ENCODE measurements around the gene AFF3.

The AFF3 gene

GRCh38 chr2:99883358-99883757 lies 259.0 kb downstream of the AFF3 start:
- DNase-seq (ENCODE audit: low read depth): no peak

GRCh38 chr2:99881901-99882591 lies 260.3 kb downstream of the AFF3 start:
- DNase-seq (ENCODE audit: low read depth): no peak

GRCh38 chr2:99880964-99881294 lies 261.5 kb downstream of the AFF3 start:
- DNase-seq (ENCODE audit: low read depth): no peak

- DNase-seq (ENCODE audit: low read depth): no peak
These were observed 262.0 kb downstream of the AFF3 start for GRCh38 chr2:99880148-99880963.

GRCh38 chr2:99879481-99879880 lies 262.9 kb downstream of the AFF3 start:
- no peak for DNase-seq (ENCODE audit: low read depth)

- no peak for DNase-seq (ENCODE audit: low read depth)
These were observed 263.6 kb downstream of the AFF3 start for GRCh38 chr2:99878581-99879350.

- no peak for DNase-seq (ENCODE audit: low read depth)
These were observed 264.4 kb downstream of the AFF3 start for GRCh38 chr2:99877963-99878362.

GRCh38 chr2:99876956-99877355 lies 265.4 kb downstream of the AFF3 start:
- DNase-seq (ENCODE audit: low read depth): no peak

- DNase-seq (ENCODE audit: low read depth): no peak
These were observed 266.7 kb downstream of the AFF3 start for GRCh38 chr2:99875627-99876201.

- DNase-seq (ENCODE audit: low read depth): no peak
These were observed 274.1 kb downstream of the AFF3 start for GRCh38 chr2:99868260-99868659.

GRCh38 chr2:99867770-99868169 lies 274.6 kb downstream of the AFF3 start:
- DNase-seq (ENCODE audit: low read depth): no peak

GRCh38 chr2:99865818-99866676 lies 276.3 kb downstream of the AFF3 start:
- DNase-seq (ENCODE audit: low read depth): no peak

GRCh38 chr2:99864561-99865553 lies 277.5 kb downstream of the AFF3 start:
- no peak for DNase-seq (ENCODE audit: low read depth)

- DNase-seq (ENCODE audit: low read depth): no peak
These were observed 278.5 kb downstream of the AFF3 start for GRCh38 chr2:99863903-99864270.

GRCh38 chr2:99863236-99863902 lies 279.0 kb downstream of the AFF3 start:
- DNase-seq (ENCODE audit: low read depth): no peak

- DNase-seq (ENCODE audit: low read depth): no peak
These were observed 279.8 kb downstream of the AFF3 start for GRCh38 chr2:99862566-99862965.

GRCh38 chr2:99861376-99861760 lies 281.0 kb downstream of the AFF3 start:
- DNase-seq (ENCODE audit: low read depth): no peak

GRCh38 chr2:99860720-99861375 lies 281.5 kb downstream of the AFF3 start:
- DNase-seq (ENCODE audit: low read depth): no peak

- no peak for DNase-seq (ENCODE audit: low read depth)
These were observed 283.3 kb downstream of the AFF3 start for GRCh38 chr2:99858951-99859596.

Data from stimulated activated CD8-positive, alpha-beta memory T cell treated with anti-CD3 and anti-CD28 coated beads, Interleukin-4, amount 100 ng/mL, for 24 hours (primary cell).